Lower leg skin (tissue), 4 donors: ENCODE data around the gene SFMBT1. TPM values are rescaled to one million over a fixed set of nuclear protein-coding genes. Genes with fewer than 3 reads are reported as not detected.

Experiments
- DNase-seq, 2 donors: peaks; one replicate each; pipeline ENCODE4 v3.0.0-alpha.2; 2019; ENCODE audit warnings: low spot score in 2 of 2
- H3K4me3 ChIP-seq: fragments of 200-600 bp; sonication (generic); 2 replicates; pipeline ENCODE4 v1.5.1; 2017; ENCODE audit warnings: mild to moderate bottlenecking, low read depth; ENCODE audit not compliant: poor library complexity, severe bottlenecking
- CTCF ChIP-seq, 3 donors: fragments of 450-650 bp; IDR thresholded peaks; one replicate each; pipeline ENCODE4 v1.5.1; 2016; ENCODE audit warnings: antibody characterized with exemption in 3 of 3, mild to moderate bottlenecking in 3 of 3, moderate library complexity in 2 of 3
- POLR2A ChIP-seq, 2 donors: fragments of 450-650 bp; IDR thresholded peaks; one replicate each; pipeline ENCODE4 v1.6.1; 2016 to 2017; ENCODE audit warnings: antibody characterized with exemption in 2 of 2, mild to moderate bottlenecking in 1 of 2, moderate library complexity in 1 of 2
- WGBS, 2 donors: methylation state at CpG; one replicate each; pipeline ENCODE4 v1.1.5; 2018; 5-methylcytosine and 5-hydroxymethylcytosine counted together
- intact Hi-C: fragments of 100-400 bp; cut with DNase I; formaldehyde crosslinking; loops from one replicate; pipeline ENCODE4 v1.15.0; 2023; ENCODE audit warnings: low total_unique reads
- total RNA-seq, 4 donors: library from RNA; depleted of rRNA; stranded (reverse); fragments of >200 nt; gene quantifications; one replicate each; pipeline ENCODE4 v1.1.0, GENCODE V29; 2016

SFMBT1 gene
- total RNA-seq, 4 donors from 2014 or later, result 9.5 to 24.3 (median 14.4) TPM

GRCh38 chr3:52896613-52897012, 149.3 kb downstream of the SFMBT1 start:
- H3K4me3 ChIP-seq, result peak overlapping the region; percentile 67
- intact Hi-C loops, result no loop called here
- no peak for DNase-seq
- TF ChIP-seq POLR2A (IDR thresholded peaks at IDR 0.05) (no peak), CTCF (IDR thresholded peaks at IDR 0.05) (no peak)
- WGBS, 2 donors, result 2 to 5% methylated on average over 9 of the region's 9 CpGs

DNA sequence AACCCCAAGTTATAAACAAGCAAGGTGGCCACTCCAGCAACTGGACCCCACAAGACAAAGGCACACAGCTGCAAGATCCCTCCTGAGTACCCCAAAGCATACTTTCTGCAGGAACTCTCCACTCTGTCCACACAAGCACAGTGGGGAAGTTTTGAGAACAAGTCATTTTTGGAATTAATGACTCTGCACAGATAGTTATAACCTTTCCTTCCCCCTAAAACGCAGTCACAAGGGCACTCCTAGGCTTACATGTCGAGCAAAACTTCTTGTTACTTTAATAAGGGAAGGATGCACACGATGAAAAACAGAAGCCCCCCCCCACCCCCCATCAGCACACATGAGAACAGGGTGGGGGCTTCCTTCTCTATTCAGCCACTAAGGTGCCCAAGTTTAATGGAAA, 149.7 kb downstream of the SFMBT1 start:
- no peak overlapping the region for H3K4me3 ChIP-seq
- intact Hi-C loops, result no loop called here
- WGBS, 2 donors, result 12 to 27% methylated on average over 3 of the region's 3 CpGs
- no peak for DNase-seq
- no peak for TF ChIP-seq POLR2A (IDR thresholded peaks at IDR 0.05)
- no peak for TF ChIP-seq CTCF (IDR thresholded peaks at IDR 0.05)

DNA sequence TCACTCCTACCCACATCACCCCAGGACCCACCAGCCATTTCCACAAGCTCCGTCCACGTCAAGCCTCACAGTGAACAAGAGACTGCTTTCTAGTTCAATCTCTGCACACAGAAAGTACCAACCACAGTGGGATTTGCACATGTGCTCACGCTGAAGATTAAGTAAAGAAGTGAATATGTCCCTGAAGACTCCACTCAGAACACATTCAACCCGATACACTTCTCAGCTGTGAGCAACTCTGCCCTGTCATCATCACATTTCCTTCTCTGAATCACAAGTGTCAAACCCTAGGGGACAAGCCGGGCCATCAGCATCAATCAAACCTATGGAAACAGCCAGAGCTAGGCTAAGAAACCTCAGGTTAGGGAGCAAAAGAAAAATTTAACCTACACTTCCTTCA, 150.5 kb downstream of the SFMBT1 start:
- intact Hi-C loops, result no loop called here

GRCh38 chr3:52894756-52895155, 151.1 kb downstream of the SFMBT1 start:
- DNase-seq, result no peak
- WGBS, 2 donors, result 59 to 74% methylated on average over 10 of the region's 10 CpGs
- H3K4me3 ChIP-seq, result no peak overlapping the region
- no peak for TF ChIP-seq CTCF (IDR thresholded peaks at IDR 0.05)
- no peak for TF ChIP-seq POLR2A (IDR thresholded peaks at IDR 0.05)
- intact Hi-C loops, result no loop called here

More for the DNA sequence above, 150.5 kb downstream of the SFMBT1 start:
- no peak overlapping the region for H3K4me3 ChIP-seq
- no peak for TF ChIP-seq POLR2A (IDR thresholded peaks at IDR 0.05)
- no peak for TF ChIP-seq CTCF (IDR thresholded peaks at IDR 0.05)
- 68 to 70% methylated on average over 5 of the region's 5 CpGs for WGBS, 2 donors
- DNase-seq, result no peak

DNA sequence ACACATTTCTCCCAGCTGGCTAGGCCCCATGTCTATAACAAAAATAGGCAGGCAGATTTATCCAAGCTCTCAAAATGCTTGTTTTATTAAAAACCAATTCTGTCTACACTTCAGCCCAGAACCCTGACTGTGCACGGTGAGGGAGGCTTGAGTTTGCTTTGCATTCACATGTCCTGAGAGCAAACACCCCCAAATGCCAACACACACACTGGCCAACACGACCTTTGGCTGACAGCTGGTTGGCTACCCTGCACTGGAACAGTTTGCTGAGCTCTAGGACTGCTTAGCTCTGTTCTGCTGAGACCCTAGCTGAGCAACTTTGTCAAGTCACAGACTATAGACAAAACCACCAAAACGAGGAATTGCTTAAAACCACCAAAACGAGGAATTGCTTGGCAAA, 152.2 kb downstream of the SFMBT1 start:
- intact Hi-C loops, result no loop called here
- WGBS, 2 donors, result 52 to 53% methylated on average over 4 of the region's 4 CpGs
- no peak for DNase-seq
- no peak overlapping the region for H3K4me3 ChIP-seq
- no peak for TF ChIP-seq POLR2A (IDR thresholded peaks at IDR 0.05)
- TF ChIP-seq CTCF (IDR thresholded peaks at IDR 0.05), result no peak

DNA sequence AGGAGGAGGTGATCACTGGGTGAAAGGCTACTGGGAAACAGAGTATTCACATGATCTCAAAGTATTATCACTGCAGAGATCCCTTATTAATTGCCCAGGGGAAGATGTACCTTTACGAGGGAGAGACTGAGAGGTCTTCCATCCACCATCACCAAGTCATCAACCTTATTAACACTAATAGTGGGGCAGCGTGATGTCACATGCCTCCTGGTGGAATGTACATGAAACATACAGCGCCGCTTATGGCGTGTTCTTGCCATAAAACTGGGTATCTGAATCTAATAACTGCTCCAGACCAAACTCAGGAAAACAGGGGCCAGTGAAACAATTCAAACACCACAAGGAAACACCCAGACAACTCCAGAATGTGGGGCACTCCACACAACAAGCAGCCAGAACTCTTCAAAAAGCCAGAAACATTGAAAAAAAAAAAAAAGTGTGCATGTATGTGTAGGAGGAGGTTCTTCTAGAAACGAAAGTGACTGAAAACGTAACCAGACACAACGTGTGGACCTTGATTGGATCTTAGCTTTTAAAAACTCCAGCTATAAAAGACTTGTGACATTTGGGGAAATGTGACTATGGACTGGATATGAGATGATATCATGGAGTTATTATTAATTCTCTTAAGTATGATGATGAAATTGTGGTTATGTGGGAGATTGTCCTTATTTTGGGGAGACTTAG, 153.1 kb downstream of the SFMBT1 start:
- no peak for DNase-seq
- 50 to 71% methylated on average over 8 of the region's 8 CpGs for WGBS, 2 donors
- no peak overlapping the region for H3K4me3 ChIP-seq
- no peak for TF ChIP-seq POLR2A (IDR thresholded peaks at IDR 0.05)
- TF ChIP-seq CTCF (IDR thresholded peaks at IDR 0.05), result no peak
- intact Hi-C loops, result no loop called here
